Left ventricle myocardium superior (tissue), 1 donor: ENCODE data around the gene PLCB1. TPM values are rescaled to one million over a fixed set of nuclear protein-coding genes. Genes with fewer than 3 reads are reported as not detected.

Experiments
- ATAC-seq: fragments of 200-7000 bp; cut with Tn5 transposase; one replicate; pipeline ENCODE4 v1.9.1; 2020; ENCODE audit warnings: mild to moderate bottlenecking, moderate library complexity
- DNase-seq: peaks from one replicate; pipeline ENCODE4 v3.0.0-alpha.2; 2020
- intact Hi-C: fragments of 100-400 bp; cut with micrococcal nuclease; formaldehyde crosslinking; loops from one replicate; pipeline ENCODE4 v1.11.0; 2022
- total RNA-seq: library from RNA; stranded (reverse); fragmentation: NEBNext Ultra II Directional; extraction: Animal tissue kit (Norgen Biotek cat#: 25700); gene quantifications from one replicate; pipeline ENCODE4 v1.2.1, GENCODE V29; 2021
- donor health status: DM: no; HTN: yes; CAD: no; lungs with severe emphysema.

PLCB1 gene
- total RNA-seq, 1 donor from 2014 or later: 7.7 TPM

DNA sequence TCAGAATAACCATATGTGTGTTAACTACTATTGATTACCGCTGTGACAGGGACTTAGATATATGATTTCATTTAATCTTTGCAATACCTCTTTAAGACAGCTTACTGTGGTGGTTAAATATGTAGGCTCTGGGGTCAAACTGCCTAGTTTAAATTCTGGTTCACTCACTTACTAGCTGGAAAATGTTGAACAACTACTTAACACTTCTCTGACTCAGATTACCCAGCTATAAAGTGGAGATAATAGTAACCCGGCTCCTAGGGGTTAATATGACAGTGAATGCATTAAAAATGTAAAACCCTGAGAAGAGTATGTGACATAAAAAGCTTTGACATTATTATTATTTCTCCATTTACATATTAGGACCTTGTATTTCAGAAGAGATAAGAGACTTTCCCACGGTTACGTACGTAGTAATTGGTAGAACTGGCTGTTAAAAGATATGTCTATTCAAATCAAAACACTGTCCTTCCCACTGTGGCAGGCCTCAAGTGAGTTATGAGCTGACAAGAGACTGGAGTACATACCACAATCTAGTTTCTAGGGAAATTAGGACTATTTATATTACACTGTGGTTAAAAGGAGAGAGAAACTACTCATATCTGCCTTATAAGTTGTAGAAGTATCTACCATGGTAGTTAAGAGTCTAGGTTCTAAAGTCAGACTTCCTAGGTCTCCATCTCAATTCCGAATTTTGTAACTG, 4.4 kb upstream of the PLCB1 start:
- ATAC-seq (no peak), DNase-seq (no peak)
- intact Hi-C loops: no loop called here

DNA sequence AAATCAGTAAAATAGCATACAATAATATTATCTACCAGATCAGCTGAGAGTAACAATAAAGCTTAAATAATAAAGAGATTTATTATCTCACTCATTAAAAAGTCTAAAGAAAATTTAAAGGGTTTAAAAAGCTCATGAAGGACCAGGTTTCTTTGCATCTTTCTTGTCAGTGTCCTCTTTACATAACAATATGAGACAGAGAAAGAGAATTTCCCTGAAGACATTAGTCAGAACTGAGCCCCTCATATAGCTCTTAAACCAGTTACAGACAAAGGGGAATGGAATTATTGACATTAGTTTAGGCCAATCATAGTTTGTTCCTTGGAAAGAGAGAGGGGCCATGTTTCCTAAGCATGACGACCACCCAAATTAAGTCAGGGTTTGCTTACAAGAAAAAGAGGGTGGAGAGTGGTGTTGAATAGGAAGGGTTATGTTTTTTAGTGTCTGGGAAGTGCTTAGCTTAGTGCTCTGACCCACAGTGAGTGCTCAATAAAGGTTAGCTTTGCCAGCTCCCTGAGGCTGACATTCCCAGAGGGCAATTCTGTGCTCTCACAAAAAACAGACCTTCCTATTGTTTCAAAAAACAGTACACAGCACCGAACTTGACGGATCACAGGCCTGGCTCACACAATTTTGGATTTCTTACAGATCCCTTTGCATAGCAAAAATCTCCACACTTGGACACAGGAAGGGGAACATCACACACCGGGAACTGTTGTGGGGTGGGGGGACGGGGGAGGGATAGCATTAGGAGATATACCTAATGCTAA, 3.6 kb upstream of the PLCB1 start:
- intact Hi-C loops: no loop called here
- DNase-seq (no peak), ATAC-seq (no peak)

DNA sequence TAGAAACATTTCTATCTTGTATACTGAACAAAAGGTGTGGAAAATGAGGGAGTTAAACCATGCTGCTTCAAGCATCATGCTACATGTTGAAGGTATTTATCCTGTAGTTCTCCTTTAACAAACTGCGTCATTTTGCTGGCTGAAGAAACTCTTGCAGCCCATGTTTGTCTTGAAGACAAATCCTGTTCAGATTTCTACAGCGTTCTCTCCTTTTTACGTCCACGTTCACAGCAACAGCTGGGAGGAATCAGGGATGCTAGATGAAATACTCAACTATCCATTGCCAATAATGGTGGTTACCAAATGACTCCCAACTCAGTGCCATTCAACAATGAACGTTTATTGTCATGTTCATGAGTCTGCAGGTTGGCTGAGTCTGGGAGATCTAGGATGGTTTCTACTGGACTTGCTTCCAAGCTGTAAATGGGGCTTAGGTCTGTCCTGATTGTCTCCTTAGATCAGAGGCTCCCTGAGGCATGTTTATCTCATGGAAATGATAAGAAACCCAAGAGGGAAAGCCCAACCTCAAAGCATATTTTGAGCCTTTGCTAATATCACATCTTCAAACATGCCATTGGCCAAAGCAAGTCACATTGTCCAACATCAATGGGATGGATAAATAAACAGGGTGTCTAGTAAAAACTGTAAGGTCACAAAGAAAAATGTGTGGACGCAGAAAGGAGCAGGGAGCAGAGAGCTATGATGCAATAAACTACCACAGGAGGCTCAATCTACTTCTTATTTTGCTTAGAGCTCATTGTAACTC, 2.7 kb upstream of the PLCB1 start:
- ATAC-seq (peak; percentile 52), DNase-seq (no peak)
- intact Hi-C loops: no loop called here

DNA sequence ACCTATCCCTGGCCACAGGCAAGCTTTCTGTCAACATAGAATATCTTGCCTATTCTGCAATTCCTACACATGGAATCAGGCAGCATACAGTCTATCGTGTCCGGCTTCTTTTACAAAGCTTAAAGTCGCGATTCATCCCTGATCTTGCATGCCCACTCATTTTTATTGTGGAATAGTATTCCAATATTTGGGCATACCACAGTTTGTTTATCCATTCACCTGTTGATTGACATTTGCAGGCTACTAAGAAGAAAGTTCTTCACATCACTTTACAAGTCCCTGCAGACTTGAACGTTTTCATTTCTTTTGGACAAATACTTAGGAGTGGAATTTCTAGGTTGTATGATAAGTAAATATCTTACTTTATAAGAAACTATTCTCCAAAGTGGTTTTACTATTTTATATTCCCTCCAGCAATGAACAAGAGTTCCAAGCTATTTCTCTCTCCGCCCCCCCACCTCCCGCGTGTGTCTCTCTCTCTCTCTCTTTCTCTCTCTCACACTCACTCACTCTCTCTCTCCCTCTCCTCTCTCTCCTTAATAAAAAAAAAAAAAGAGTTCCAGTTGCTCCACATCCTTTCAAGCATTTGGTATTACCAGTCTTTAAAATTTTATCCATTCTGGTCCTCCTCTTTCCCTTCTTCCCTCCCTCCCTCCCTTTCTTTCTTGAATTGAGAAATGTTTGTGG, 1.1 kb upstream of the PLCB1 start:
- intact Hi-C loops: loop anchor here (10.0 kb wide), 1 partner anchor 264 kb away; no protein-coding TSS in a partner anchor
- ATAC-seq: no peak
- DNase-seq: no peak

DNA sequence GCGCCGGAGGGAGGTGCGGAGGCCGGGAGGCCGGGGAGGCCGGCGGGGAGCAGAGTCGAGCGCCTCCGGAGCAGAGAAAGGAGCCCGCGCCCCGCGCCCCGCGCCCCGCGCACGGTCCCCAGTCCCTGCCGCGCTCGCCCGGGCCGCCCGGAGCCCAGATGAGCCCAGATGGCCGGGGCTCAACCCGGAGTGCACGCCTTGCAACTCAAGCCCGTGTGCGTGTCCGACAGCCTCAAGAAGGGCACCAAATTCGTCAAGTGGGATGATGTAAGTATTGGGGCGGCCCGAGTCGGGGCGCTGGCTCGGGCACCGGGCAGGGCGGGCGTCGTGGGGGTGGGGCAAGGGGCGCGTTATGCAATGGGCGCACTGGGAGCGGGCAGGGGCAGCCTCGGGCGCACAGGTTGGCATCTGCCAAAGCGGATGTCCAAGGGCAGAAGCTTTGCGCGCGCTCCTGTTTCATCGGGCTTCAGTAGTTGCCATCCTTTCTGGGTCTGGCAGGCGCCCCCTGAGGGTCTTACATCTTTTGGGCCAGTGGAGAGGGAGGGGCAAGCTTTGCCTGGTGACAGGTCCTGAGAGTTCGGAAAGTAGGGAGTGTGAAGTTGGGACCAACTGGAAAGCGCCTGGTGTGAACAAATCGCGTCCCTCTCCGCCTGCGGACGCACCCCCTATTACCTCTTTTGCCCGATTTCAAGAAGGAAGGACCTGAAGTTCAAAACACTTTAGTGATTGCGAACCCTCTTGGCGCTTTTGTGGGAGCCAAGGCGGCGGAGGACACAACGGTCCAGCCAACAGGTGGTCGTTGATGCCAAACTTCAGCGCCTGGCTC, 631 bp downstream of the PLCB1 start:
- DNase-seq (peak; percentile 60), ATAC-seq (no peak)
- intact Hi-C loops: loop anchor here (10.0 kb wide), 1 partner anchor 262 kb away; no protein-coding TSS in a partner anchor

DNA sequence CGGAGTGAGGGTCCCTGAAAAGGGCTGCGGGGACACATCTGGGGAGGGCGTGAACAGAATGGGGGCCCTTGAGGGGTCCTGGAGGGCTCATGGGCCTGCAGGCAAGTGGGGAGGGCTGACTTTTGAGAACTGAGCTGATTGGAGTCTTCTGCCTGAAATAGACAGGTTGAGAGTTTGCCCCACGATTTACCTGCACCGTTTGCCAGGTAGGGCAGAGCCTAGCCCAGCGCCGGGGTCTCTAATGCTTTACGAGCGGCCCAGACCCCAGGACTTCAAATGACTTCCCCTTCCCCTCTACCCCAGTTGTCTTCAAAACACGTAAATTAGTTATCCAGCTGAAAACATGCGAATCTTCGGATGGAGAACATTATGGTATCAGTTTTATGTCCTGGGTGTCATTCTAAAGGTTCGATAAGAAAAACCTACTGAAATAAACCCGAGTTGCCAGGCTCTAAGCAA, 1.3 kb downstream of the PLCB1 start:
- ATAC-seq (no peak), DNase-seq (no peak)
- intact Hi-C loops: loop anchor here (10.0 kb wide), 1 partner anchor 261 kb away; no protein-coding TSS in a partner anchor

DNA sequence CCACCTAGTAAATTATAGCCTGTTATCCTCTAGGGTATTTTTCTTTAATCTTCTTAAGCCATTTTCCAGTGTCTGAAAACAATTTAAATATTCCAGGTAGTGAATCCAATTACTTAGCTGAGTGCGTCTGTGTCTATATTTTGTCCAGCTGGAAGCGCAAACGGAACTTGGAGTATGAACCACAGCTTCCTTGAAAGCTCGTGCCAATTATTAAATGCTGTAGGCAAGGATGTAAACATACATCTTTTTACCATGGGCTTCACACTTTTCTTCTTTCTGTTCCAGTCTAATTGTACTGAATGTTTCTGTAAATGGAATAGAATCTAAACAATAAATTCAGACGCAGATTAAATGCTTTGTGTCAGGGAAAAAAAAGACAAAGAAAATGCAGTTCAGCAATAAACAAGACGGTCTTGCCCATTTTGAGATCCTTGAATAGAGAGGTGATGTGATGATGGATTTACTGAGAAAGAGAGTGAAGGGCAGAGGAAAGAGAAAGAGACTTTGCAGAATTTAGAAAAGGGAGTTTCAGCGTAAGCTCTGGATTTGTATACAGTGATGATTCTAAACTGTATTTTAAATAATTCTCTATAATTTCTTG, 1.9 kb downstream of the PLCB1 start:
- intact Hi-C loops: loop anchor here (10.0 kb wide), 1 partner anchor 261 kb away; no protein-coding TSS in a partner anchor
- DNase-seq: no peak
- no peak for ATAC-seq

DNA sequence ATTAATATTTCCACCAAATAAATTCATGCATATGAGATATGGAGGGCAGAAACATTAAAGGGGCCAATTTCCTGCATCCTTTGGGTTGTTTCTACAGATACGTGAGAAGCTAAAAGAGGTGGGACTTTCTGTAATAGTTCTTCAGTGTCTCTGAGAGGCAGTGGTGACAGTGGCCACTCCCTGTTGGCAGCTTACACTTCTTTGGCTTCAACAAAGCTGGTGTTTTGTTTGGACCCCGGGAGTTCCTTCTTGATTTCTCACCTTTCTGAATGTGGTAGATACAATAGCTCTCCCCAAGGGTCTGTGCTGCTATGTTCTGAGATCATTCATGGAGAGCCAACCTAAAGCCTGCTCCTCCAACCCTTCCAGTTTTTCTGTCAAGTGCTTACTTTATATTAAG, 7.8 kb downstream of the PLCB1 start:
- DNase-seq (no peak), ATAC-seq (no peak)
- intact Hi-C loops: loop anchor here (10.0 kb wide), 1 partner anchor 255 kb away; no protein-coding TSS in a partner anchor

DNA sequence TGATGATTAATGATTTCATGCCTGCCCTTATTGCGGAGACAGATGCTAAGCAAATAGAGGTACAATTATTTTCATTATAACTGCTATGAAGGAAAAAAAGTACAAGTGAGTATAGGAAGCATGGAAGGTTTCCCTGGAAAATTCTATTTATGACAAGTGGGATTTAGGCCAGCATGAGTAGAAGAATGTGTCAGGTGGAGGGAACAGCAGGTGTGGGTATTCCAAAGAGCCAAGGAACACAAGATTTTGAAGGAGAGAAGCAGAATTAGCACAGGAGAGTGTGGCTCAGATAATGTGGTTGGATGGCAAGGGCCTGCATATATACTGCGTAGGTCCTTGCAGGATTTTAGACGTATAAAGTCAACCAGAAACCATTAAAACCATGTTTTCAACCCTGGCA, 11.4 kb downstream of the PLCB1 start:
- no peak for ATAC-seq
- intact Hi-C loops: no loop called here
- no peak for DNase-seq

DNA sequence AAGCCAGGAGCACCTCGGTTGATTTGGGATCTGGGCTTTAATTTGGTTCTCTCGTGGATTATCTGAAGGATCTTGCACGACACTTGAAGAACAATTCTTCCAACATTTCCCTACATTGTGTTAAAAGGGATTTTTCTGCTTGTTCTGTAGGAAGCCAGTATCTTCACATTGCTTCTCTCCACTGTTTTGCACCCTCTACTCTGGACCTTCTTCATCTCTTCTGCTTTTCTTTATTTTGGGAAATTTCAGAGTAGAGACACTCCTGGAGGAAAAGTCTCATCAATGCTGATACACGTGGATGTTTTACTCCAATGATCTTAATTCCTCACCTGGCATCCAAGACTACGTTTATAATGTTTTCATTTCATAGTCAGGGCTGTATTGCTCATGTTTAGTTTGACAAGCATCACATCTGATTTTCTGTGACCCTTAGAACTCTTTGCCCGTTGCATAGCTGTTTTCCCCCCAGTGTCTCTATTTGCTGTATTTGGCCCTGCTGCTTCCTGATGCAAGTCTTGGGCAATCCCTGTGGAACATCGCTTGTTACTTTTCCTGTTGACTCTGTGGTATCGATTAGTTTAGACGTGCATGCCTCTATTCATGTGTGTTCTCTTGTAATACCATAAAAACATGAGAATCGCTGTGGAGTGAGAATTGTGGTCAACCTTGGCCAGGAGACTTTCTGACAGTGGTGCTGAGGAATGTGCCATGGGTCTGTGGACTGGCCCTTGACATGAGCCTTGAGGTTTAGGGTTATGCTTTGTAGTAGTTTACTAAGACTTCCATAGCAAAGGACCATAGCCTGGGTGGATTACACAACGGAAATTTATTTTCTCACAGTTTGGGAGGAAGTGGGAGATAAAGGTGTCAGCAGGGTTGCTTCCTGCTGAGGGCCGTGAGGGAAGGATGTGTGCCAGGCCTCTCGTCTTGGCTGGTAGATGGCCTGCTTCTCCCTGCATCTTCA, 12.5 kb downstream of the PLCB1 start:
- DNase-seq: no peak
- intact Hi-C loops: no loop called here
- ATAC-seq: peak; percentile 26

DNA sequence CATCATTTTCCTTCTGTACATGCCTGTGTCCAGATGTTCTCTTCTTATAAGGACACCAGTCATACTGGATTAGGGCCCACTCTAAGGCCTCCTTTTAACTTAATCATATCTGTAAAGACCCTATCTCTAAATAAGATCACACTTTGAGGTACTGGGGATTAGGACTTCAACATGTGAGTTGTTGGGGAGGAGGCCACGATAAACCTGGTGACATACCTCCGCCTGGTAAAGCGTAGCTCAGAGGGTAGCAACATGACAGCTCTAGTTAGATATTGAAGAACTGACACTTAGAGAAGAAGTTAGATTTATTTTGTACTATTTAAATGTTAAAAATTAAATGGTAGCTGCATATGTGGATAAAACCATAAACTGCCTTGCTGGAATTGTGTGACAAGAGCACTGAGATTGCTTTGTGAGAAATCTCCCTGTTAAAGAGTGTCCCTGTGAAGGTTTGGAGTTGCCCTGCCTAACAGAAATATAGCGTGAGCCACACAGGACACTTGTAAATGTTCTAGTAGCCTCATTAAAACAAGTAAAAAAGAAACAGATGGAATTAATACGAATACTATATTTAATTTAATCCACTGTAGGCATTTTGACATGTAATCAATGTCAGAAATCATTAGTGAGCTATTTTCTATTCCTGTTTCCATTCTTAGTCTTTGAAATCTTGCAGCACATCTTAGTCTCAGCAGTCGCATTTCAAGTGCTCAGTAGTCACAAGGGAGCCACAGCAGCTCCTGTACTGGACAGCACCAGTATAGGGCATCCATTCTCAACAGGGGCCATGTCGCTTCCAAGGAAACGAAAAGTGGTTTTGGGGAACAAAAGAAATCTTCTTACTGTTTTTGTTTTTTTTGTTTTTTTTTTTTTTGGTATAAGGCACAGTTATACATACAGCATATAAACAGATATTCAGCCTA, 13.4 kb downstream of the PLCB1 start:
- intact Hi-C loops: no loop called here
- DNase-seq: no peak
- ATAC-seq: no peak

DNA sequence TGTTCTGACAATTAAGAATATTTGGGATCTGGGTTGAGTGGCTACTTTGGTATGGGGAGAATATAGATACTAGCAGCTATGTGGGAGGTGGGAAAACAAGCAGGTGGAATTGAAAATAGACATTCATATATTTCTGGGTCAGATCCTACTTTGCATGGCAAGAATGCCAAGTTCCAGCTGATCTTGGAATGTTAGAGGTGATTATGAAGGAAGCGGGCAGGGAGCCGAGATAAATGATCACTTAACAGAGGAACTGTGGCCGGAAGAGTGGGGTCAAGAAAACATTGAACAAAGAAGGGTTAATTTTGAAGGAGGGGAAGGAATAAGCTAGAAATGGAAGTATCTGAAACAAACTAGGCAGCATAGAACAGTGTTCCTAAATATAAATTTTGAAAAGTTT, 15.4 kb downstream of the PLCB1 start:
- DNase-seq (no peak), ATAC-seq (no peak)
- intact Hi-C loops: no loop called here

DNA sequence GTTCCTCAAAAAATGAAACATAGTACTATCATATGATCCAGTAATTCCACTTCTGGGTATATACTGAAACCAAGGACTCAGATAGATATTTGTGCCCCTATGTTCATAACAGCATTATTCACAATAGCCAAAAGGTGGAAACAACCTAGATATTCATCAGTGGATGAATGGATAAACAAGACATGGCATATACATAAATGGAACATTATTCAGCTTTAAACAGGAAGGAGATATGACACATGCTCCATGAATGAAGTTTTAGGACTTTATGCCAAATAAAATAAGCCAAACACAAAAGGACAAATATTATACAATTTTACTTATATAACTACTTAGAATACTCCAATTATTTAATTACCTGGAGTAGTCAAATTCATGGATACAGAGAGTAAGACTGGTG, 16.4 kb downstream of the PLCB1 start:
- ATAC-seq (no peak), DNase-seq (no peak)
- intact Hi-C loops: no loop called here

DNA sequence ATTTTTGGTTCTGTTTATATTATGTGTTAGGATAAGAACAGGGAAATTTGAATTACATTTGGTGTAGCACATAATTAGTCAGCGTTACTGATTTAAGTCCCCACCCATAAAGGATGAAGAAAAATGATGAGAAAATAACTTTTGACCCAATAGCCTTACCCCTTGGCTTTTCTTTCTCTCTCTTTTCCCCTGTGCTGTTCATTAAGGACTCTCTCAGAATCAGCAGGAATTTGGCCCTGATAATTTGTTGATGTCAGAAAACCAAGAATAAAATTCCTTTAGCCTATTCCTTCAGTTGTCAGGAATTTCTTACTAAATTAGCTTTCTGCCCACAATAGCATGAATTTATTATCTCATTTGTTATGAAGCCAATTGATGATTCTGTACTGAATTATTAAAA, 18.5 kb downstream of the PLCB1 start:
- no peak for DNase-seq
- intact Hi-C loops: no loop called here
- ATAC-seq: peak; percentile 51

DNA sequence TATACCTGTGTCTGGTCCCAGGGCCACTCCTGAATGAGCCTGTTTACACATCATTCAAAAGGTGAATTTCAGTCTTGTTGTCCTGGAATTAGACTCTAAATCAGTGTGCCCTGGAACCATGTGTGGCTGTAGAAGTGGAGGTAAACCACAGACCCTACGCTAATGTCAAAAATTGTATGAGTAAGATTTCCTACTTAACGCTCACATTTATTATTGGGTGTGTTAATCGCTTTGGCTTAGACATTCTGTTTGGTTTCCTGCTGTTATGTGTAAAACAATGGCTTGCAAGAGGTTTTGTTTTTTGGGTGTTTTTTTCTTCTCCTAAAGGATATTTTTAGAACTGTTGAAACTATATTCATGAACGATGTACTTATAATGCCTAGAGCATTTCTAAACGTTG, 19.3 kb downstream of the PLCB1 start:
- intact Hi-C loops: no loop called here
- no peak for DNase-seq
- no peak for ATAC-seq

DNA sequence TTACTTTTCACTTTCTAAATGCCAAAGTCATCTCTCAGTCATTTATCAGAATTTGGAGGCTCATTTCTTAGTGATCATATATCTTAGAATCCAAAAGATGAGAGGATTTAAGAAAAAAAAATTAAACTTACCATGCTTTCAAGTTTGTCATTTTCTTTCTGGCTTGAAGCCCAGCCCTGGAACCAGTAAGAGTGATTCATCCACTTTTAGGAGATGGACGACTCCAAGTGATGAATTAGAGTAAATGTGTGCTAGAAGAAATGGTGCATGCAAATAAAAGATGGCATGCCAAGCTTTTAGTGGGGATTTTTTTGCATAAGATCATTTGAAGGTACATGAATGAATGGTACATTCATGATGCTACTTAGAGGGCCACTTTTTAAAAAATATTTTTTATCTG, 20.1 kb downstream of the PLCB1 start:
- intact Hi-C loops: no loop called here
- ATAC-seq: no peak
- no peak for DNase-seq
